Stimulated activated CD8-positive, alpha-beta memory T cell treated with anti-CD3 and anti-CD28 coated beads, Interleukin-15, amount 100 ng/mL, for 24 hours (primary cell): Measurements from ENCODE around the gene DNAAF2.

Experiments used
- DNase-seq: peaks from one replicate; pipeline ENCODE4 v3.0.0-alpha.2; 2020; ENCODE audit warnings: low read depth

Gene DNAAF2

GRCh38 chr14:49584058-49584457 lies 51.0 kb downstream of the DNAAF2 start:
- DNase-seq: no peak

GRCh38 chr14:49583629-49584028 lies 51.4 kb downstream of the DNAAF2 start:
- no peak for DNase-seq

- no peak for DNase-seq
Observed at GRCh38 chr14:49582113-49582977, 52.7 kb downstream of the DNAAF2 start.

GRCh38 chr14:49581209-49582112 lies 53.6 kb downstream of the DNAAF2 start:
- no peak for DNase-seq

- no peak for DNase-seq
Observed at GRCh38 chr14:49579841-49580240, 55.2 kb downstream of the DNAAF2 start.

- DNase-seq: no peak
Observed at GRCh38 chr14:49578141-49578540, 56.9 kb downstream of the DNAAF2 start.
